Stimulated activated naive CD4-positive, alpha-beta T cell treated with Interleukin-2 at 50 U/mL for 16 hours (primary cell): ENCODE data around the gene TAGLN3.

Source experiments
- DNase-seq: peaks from one replicate; lab custom pipeline; 2025; lab: John Stamatoyannopoulos, UW

Gene TAGLN3

DNA sequence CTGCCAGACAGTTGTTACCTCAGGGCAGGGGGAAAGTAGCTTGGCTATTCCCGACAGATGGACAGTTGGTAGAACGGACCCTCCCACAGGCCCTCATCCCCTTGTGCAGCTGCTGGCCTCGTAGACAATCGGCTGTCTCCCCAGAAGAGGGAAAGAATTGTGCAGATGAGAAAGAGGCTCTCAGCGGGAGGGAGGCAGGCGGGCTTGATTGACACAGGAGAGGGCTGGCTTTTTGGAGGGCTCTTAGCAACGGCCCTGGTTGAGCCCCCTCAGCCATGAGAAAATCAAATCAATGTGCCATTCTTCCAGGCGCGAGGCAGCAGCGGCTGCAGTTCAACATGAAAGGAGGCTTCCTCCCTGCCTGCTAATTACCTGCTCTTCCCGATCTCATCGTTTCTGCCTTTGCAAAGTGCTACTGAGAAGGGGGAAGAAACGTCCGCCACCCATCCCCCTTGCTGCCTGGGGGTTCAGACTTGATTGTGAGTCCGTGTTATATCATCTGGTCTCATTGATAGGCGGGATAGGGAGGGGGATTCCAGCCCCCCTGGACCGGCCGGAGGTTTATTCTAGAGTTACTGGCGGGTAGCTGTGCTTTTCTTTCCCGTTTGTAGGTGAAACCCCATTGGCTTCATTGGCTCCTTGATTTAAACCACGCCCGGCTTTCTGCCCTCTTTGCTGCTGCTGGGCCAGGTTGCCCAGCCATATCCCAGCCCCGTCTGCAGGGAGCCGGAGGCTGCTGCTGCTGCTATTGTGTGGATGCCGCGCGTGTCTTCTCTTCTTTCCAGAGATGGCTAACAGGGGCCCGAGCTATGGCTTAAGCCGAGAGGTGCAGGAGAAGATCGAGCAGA is at the start of gene TAGLN3:
TAGLN3 (plus strand) TSS at position 287 of the 848 bp plus-strand sequence; CDS start at position 788, 501 bp downstream.
- no peak for DNase-seq

DNA sequence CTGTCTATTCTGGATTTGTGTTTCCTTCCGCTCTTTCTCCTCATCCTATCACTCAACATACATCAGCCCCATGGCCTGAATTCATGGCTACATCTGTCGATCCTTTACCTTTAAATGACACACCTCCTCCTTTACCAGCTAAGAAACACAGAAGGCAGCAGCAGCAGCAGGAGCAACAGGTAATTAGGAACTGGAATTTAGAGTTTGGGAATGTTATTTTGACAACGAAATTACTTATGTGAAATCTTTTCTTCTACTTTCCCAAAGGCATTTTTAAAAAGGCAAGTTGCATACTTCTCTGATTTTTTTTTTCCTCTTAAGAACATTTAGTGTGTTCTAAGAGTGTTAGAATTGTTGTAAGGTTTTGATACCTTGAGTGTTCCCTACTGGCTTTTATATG is 49.0 kb upstream of the TAGLN3 start:
- DNase-seq, result no peak

- no peak for DNase-seq
Observed at GRCh38 chr3:111951032-111951431, 47.7 kb upstream of the TAGLN3 start.

- no peak for DNase-seq
Observed at GRCh38 chr3:111952086-111952485, 46.6 kb upstream of the TAGLN3 start.

DNA sequence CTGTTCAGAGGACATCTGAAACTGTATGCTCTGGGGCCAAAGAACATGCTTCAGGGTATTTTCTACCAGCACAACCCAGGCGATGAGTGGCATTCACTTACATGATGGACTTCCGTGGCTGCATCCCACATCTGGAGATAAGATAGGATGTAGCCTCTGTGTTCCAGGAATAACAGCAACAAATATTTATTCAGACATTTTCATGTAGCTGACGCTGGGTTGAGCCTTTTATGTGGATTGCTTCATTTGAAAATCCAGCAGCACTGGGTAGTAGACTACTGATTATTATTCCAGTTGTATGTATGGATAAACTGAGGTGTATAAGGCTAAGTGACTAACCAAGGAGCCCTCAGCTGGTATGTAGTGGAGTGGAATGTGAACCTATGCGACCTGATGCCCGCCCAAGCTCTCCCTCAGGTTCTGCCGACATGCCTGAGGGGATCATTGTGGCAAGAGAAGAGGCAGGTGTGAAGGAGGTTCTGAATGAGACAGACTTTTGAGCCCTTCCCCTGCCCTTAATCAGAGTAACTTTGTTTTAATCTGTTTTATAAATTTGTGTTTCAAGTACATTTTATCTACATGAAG is 45.8 kb upstream of the TAGLN3 start:
- DNase-seq, result no peak

DNA sequence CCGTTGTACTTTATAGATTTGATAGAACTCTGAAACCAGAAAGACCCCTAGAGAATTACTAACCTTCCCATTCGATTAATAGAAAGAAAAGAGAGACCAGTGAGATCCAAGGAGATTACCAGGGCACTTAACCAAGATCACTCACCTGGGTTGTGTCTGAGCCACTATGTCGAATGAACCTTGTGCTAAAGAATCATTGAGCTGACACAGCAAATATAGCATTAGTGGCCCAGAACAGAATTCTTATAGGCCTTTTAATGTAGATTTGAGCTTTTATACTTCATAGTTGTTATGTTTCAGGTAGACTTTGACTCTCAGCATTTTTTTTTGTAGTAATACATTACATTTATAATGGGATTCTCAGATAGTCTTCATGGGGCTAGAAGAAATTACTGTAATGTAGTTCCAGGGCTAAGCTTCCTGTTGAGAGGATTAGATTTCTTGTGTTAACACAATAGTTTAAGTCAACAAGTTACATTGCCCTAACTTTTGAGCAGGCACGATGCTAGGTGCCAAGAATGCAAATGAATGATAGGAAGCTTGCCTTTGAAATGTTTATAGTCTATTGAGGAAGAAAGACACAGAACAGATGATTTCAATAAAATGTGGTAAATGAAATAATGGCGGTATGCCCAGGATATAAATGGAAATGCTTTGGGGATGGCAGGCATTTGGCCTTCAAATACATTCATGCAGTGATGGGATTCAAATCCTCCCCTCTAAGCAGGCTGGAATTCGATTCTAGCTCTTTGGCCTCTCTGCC is 44.3 kb upstream of the TAGLN3 start:
- no peak for DNase-seq

DNA sequence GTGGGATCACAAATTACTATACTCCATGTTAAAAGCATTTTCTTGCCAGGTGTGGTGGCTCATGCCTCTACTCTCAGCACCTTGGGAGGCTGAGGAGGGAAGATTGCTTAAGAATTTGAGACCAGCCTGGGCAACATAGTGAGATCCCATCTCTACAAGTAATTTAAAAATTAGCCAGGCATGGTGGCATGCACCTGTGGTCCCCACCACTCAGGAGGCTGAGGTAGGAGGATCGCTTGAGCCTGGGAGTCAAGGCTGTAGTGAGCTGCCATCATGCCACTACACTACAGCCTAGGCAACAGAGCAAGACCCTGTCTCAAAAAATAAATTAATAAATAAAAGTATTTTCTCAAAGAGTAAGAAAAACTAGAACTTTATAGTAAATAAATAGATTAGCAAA is 42.8 kb upstream of the TAGLN3 start:
- DNase-seq, result no peak

DNA sequence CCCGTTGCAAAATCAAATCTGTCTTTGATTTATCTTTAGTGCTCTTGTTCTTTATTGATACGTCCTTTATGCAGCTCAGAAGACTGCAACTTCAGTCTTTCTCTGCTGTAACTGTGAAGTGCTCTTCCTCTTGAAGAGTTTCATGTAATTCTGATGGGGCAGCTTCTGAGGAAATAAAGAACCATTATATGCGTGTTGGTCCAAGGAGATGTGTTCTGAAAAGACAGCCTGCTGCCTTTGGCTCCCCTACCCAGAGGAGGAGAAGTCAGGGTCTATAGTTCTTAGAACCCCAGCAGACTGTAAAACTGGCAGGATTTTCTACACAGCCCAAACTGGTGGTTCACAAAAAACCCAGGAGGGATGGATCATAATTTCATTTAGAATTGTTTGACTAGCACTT is 42.3 kb upstream of the TAGLN3 start:
- DNase-seq, result no peak

- no peak for DNase-seq
Observed at GRCh38 chr3:111956995-111957734, 41.6 kb upstream of the TAGLN3 start.

- no peak for DNase-seq
Observed at GRCh38 chr3:111961461-111962164, 37.1 kb upstream of the TAGLN3 start.

DNA sequence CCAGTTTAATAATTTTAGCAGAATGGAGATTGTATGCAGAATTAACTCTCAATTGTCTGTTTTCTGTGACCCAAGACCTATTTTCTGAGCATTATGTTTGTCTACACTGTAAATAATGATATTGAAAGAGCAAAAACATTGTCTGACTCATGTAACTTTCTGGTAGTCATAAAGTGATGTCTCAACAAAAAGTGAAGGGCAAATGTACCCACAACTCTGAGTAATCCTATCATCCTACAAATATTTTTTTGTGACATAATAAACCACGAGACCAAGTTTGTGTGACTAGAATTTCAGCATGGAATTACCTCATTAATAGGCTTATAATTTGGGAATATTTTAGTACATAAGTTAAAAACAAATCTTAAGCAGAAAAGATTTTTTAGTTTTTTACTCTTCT is 35.3 kb upstream of the TAGLN3 start:
- DNase-seq, result no peak

GRCh38 chr3:111965484-111965883 is 33.2 kb upstream of the TAGLN3 start:
- DNase-seq, result no peak

DNA sequence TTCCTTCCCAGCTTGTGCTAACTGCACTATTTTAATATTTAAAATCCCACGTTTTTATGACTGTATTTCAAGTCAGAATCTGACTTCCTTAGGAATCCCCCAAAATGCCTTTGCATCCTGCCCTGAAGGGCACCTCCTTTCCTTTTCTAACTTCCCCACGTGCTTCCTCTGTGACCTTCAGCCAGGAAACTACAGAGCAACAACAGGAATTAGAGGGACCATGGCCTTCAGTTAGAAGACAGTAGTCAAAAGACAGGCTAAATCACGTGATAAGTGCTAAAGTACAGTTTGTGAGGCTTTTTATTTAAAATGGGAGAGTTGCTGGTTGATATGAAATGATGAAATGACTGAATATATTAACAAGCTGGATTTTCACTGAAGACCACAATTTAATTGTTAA is 31.7 kb upstream of the TAGLN3 start:
- no peak for DNase-seq

GRCh38 chr3:111967651-111968274 is 31.0 kb upstream of the TAGLN3 start:
- DNase-seq, result peak; percentile 69

DNA sequence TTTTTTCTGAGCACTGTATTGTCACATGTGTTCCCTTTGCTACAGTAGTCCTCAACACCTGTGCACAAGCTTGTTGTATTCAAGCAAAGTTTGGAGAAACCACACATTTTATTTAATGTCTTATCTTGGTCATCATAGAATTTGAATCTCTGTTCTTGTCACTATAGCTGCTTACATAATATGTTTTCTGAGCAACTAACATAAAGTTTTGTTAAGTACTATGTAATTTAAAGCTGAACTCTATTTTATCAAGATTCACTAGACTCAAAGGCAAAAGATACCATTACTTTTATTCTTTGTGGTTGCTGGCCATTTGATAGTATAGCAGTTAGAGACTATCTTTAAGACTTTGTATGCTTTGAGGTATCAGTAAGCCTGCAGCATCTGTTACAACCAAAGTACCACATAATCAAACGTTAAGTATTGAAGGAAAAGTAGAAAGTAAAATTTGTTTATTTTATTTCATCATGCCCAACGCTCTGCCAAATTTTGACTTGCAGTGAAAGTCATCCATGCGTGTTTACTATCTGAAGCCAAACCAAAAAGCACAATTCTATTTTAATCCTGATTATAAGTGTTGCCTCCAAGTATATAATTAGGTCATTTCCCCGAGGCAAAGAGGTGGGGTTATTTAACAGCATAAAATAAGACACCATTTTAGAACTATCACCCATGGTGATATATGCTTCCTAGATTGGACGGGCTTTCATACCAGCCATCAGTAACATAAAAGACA is 30.2 kb upstream of the TAGLN3 start:
- no peak for DNase-seq

GRCh38 chr3:111970376-111970775 is 28.3 kb upstream of the TAGLN3 start:
- DNase-seq, result no peak

DNA sequence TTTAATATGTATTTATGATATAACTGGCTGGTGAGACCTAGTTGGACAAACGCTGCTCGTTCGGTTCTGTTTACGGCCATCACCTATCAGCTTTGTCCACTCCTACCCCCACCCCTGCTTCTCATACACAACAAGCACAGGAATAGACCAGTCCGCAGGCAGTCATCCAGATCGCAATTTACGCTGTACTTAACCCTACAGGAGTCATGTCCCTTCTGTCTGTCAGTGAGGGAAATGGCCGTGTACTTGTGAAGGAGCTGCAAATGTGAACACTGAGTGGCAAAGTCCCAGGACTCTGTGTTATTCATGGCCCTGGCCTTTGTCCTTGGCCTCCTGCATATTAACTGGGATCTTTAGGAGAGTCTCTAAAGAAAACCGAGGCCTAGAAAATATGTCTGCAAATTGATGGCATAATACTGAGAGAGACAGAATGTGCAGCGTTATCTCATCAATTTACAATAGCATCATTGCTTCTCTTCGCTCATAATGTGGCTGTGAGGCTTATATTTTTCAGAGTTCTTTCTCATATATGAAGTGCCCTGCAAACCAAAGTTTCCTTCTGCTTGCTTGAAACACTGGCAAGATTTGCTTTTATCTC is 27.1 kb upstream of the TAGLN3 start:
- DNase-seq, result no peak

GRCh38 chr3:111972891-111973290 is 25.8 kb upstream of the TAGLN3 start:
- DNase-seq, result no peak

DNA sequence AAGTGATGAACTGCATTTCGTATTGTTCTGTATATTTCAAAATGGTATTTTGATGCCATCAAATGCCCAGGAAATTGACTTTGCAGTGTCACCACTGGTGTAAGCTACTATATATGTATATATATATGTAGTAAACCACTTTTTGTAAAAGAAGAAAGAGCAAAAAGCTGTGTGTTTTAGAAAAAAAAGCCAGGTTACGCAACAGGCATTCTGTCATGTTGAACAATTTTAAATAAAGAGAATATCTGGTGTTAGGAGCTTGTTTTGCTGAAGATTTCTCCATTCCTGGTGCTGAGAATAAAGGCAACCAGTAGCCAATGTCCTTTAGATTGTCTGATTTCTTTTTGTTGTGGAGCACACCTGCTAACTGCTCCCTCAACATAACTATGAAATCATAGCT is 23.6 kb upstream of the TAGLN3 start:
- DNase-seq, result no peak

- DNase-seq, result no peak
Observed at GRCh38 chr3:111976254-111976653, 22.5 kb upstream of the TAGLN3 start.
